ENCODE data around the gene CCDC87. TPM values are rescaled to one million over a fixed set of nuclear protein-coding genes. Genes with fewer than 3 reads are reported as not detected.

The CCDC87 gene
- total RNA-seq, 1 experiment from 2014 or later: 1.1 TPM

GRCh38 chr11:66619080-66619554 is 26.3 kb upstream of the CCDC87 start:
- no peak overlapping the region for H2BK20ac ChIP-seq (ENCODE audit: low read depth, low read length, poor library complexity, severe bottlenecking)
- H3K4ac ChIP-seq (ENCODE audit: low read depth, low read length): no peak overlapping the region
- peak overlapping the region; percentile 91 for H3K9ac ChIP-seq (ENCODE audit: extremely low read depth, insufficient read length, low read length)
- H4K91ac ChIP-seq (ENCODE audit: insufficient read length, low read depth, low read length): no peak overlapping the region
- H3K79me2 ChIP-seq (ENCODE audit: insufficient read depth, low read length): peaks cover 67% of the 10 kb centered on the region
- H2BK5ac ChIP-seq (ENCODE audit: insufficient read length, low read length): no peak overlapping the region
- TF ChIP-seq CTCF (conservative IDR thresholded peaks at IDR 0.05): no peak
- no peaks in the 10 kb centered on the region for H3K9me3 ChIP-seq (ENCODE audit: control insufficient read depth, low read depth, low read length)
- no peak overlapping the region for H2AFZ ChIP-seq (ENCODE audit: low read length)
- no peak for DNase-seq
- H4K20me1 ChIP-seq (ENCODE audit: control insufficient read depth, insufficient read depth, insufficient read length): peaks cover 3% of the 10 kb centered on the region
- no peak overlapping the region for H3T11ph ChIP-seq (ENCODE audit: low read length)
- no peak overlapping the region for H2BK120ac ChIP-seq (ENCODE audit: low read depth, low read length, poor library complexity, severe bottlenecking)
- no CpG with 5 or more reads among the region's 4 CpGs for WGBS (ENCODE audit: extremely low coverage, insufficient read length, low lambda C conversion rate)
- H3K27me3 ChIP-seq (ENCODE audit: insufficient read depth, low read length): no peaks in the 10 kb centered on the region
- no peak overlapping the region for H3K18ac ChIP-seq (ENCODE audit: insufficient read length, low read depth, low read length)
- no peak overlapping the region for H3K56ac ChIP-seq (ENCODE audit: insufficient read length, low read depth, low read length)
- H4K8ac ChIP-seq (replicated peaks; ENCODE audit: insufficient read length, low read depth, low read length): no peak overlapping the region
- peak overlapping the region; percentile 86 for H3K4me2 ChIP-seq (ENCODE audit: insufficient read depth, insufficient read length, low read length)
- H3K27me3 Mint-ChIP-seq (ENCODE audit: low read depth): no peaks in the 10 kb centered on the region
- H3K4me1 ChIP-seq (ENCODE audit: insufficient read depth, low read length): no peaks in the 10 kb centered on the region; the same call in 1 of the 2 replicates
- no peak overlapping the region for H2BK15ac ChIP-seq (ENCODE audit: low read depth, low read length)
- H4K5ac ChIP-seq (ENCODE audit: insufficient read length, low read depth, low read length): no peak overlapping the region
- H3K27ac ChIP-seq (ENCODE audit: insufficient read length, low read depth, low read length): no peak overlapping the region
- H3K4me1 Mint-ChIP-seq: peaks cover 30 to 45% of the 10 kb centered on the region in 2 experiments
- H3K79me1 ChIP-seq (ENCODE audit: insufficient read depth, low read depth, low read length, poor library complexity, severe bottlenecking): peaks cover 6% of the 10 kb centered on the region
- no peak overlapping the region for H2BK12ac ChIP-seq (ENCODE audit: insufficient read length, low read depth, low read length)
- H3K27ac Mint-ChIP-seq: peak overlapping the region in 2 of 3 experiments; percentile 39 to 42; a peak in 2 of 7 replicates
- peaks cover 38 to 70% (median 60%) of the 10 kb centered on the region in 3 experiments for H3K36me3 Mint-ChIP-seq (ENCODE audit: insufficient read depth in 1 of 3, low read depth in 3 of 3)
- H3K9me3 Mint-ChIP-seq: no peaks in the 10 kb centered on the region; a peak in 2 of 5 replicates
- H2AK5ac ChIP-seq (ENCODE audit: insufficient read length, low read length): no peak overlapping the region
- no peak overlapping the region for H3K23ac ChIP-seq (ENCODE audit: insufficient read length, low read depth, low read length)
- H3K4me3 Mint-ChIP-seq: peak overlapping the region; percentile 97 to 98
- peaks cover 14% of the 10 kb centered on the region for H3K23me2 ChIP-seq (ENCODE audit: insufficient read length, low read depth, low read length, poor library complexity, severe bottlenecking)
- no peak overlapping the region for H3K14ac ChIP-seq (ENCODE audit: insufficient read depth, low read length)

All from H9 (cell line).